ENCODE measurements around the gene MB.
"Not testable (repeated sequence)": the region's sequence is repeated elsewhere in the genome, so short reads cannot be mapped to it uniquely, and the experiment has no call there.

DNA sequence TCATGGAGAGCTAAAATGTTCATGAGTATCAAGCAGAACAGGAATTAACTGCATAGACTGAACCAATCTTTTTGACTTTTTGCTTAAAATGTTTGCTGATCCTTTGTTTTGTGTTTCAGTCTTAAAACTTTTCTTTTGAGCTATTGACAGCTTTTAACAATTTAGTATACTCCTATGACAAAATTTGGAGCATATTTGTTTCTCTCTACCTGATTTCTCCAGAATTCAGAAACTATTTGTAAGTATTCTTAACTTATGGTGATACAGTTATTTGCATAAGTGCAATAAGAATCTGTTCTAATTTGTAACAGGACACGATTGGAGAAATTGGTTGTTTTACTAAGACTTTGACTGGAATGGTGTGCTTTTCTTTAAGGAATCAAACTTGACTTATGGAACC is 49.6 kb upstream of the MB start:
- TF ChIP-seq CTCF (IDR thresholded peaks at IDR 0.05; ENCODE audit: low read depth, low read length, missing input control); YY1 (IDR thresholded peaks at IDR 0.05); FOXA2 (IDR thresholded peaks at IDR 0.05); TAF1 (conservative IDR thresholded peaks at IDR 0.05); SP1 (IDR thresholded peaks at IDR 0.05); MAX (IDR thresholded peaks at IDR 0.05): not testable (repeated sequence)

Measured in liver (tissue), 3 donors.